Keratinocyte (primary cell): Measurements from ENCODE around the gene STARD5.

Experiments
- CTCF ChIP-seq, 3 experiments: IDR thresholded peaks in 1 of 3; conservative IDR thresholded peaks in 1 of 3; optimal IDR thresholded peaks in 1 of 3; 2 replicates in 2 of 3; 3 replicates in 1 of 3; pipeline versions ENCODE3 to v1.5.1; 2011; ENCODE audit warnings: low read length in 3 of 3, mild to moderate bottlenecking in 3 of 3, moderate library complexity in 2 of 3, control low read depth in 1 of 3, inconsistent platforms in 1 of 3; ENCODE audit not compliant: insufficient read depth in 2 of 3; ENCODE audit errors: extremely low read depth in 1 of 3
- EZH2 ChIP-seq: IDR thresholded peaks from one replicate; pipeline ENCODE4 v1.6.1; 2012; ENCODE audit warnings: inconsistent platforms, mild to moderate bottlenecking, low read length, moderate library complexity

GRCh38 chr15:81274931-81275707 lies 48.8 kb downstream of the STARD5 start:
- TF ChIP-seq CTCF (optimal IDR thresholded peaks at IDR 0.05 in 1 of 3, IDR thresholded peaks at IDR 0.05 in 1 of 3, conservative IDR thresholded peaks at IDR 0.05 in 1 of 3; ENCODE audit: extremely low read depth in 1 of 3, insufficient read depth in 2 of 3, low read length in 3 of 3) (peak; percentile 87 to 100 (median 88)), EZH2 (no peak)
